Activated CD4-positive, alpha-beta T cell treated with anti-CD3 and anti-CD28 coated beads, Interleukin-2, amount 10 ng/mL, durations not matched to agents 7 days and 5 days (primary cell): Measurements from ENCODE around the gene MPRIP. TPM values are rescaled to one million over a fixed set of nuclear protein-coding genes. Genes with fewer than 3 reads are reported as not detected.

ENCODE experiments used
- CTCF ChIA-PET: fragments of 350-600 bp; sonication (Branson Sonifier 250); formaldehyde crosslinking; loops from one replicate; lab custom pipeline; 2021; ENCODE audit warnings: antibody characterized with exemption; lab: Charles Lee
- POLR2A ChIA-PET: fragments of 350-600 bp; sonication (Branson Sonifier 250); formaldehyde crosslinking; loops from one replicate; lab custom pipeline; 2021; ENCODE audit warnings: antibody characterized with exemption; lab: Charles Lee
- DNase-seq: peaks from one replicate; pipeline ENCODE4 v3.0.0-alpha.2; 2020
- H3K27ac Mint-ChIP-seq: one replicate; pipeline ENCODE4 v1.8.0; 2021; ENCODE audit warnings: mild to moderate bottlenecking, moderate library complexity, mixed read lengths
- H3K27me3 Mint-ChIP-seq: one replicate; pipeline ENCODE4 v1.8.0; 2021; ENCODE audit warnings: mixed read lengths
- H3K36me3 Mint-ChIP-seq: one replicate; pipeline ENCODE4 v1.8.0; 2021; ENCODE audit warnings: low read depth, mixed read lengths
- H3K4me1 Mint-ChIP-seq: one replicate; pipeline ENCODE4 v1.8.0; 2021; ENCODE audit warnings: mixed read lengths
- H3K4me3 Mint-ChIP-seq: one replicate; pipeline ENCODE4 v1.8.0; 2021; ENCODE audit warnings: mild to moderate bottlenecking, moderate library complexity, mixed read lengths
- H3K9me3 Mint-ChIP-seq: one replicate; pipeline ENCODE4 v1.8.0; 2021; ENCODE audit warnings: mixed read lengths
- total RNA-seq, 2 experiments: library from RNA; stranded (reverse); gene quantifications; one replicate each; pipeline ENCODE4 v1.2.3, GENCODE V29; 2021

The MPRIP gene
- total RNA-seq, 2 experiments from 2014 or later: 234 to 261 TPM

- ChIA-PET CTCF (interaction anchor here (1.2 to 1.7 kb wide), 2 partner anchors 15 to 26 kb away, joined by 4 read pairs; no protein-coding TSS in a partner anchor), POLR2A (no interaction called here)
- Mint-ChIP-seq H3K4me3 (no peak overlapping the region), H3K27ac (peak overlapping the region; percentile 50), H3K4me1 (peaks cover 25% of the 10 kb centered on the region), H3K9me3 (no peaks in the 10 kb centered on the region), H3K27me3 (no peaks in the 10 kb centered on the region), H3K36me3 (no peaks in the 10 kb centered on the region)
- no peak for DNase-seq
Observed at GRCh38 chr17:17017343-17018014, 24.8 kb upstream of the MPRIP start.

GRCh38 chr17:17018021-17018441 is 24.2 kb upstream of the MPRIP start:
- Mint-ChIP-seq H3K27ac (no peak overlapping the region), H3K9me3 (no peaks in the 10 kb centered on the region)
- POLR2A ChIA-PET: no interaction called here

GRCh38 chr17:17018612-17019429 is 23.4 kb upstream of the MPRIP start:
- ChIA-PET CTCF (interaction anchor here (0.8 to 1.0 kb wide), 2 partner anchors 14 to 15 kb away, joined by 3 to 4 read pairs; no protein-coding TSS in a partner anchor), POLR2A (no interaction called here)
- Mint-ChIP-seq H3K9me3 (no peaks in the 10 kb centered on the region), H3K4me3 (no peak overlapping the region), H3K36me3 (no peaks in the 10 kb centered on the region), H3K27me3 (no peaks in the 10 kb centered on the region), H3K4me1 (peaks cover 25% of the 10 kb centered on the region), H3K27ac (no peak overlapping the region)
- no peak for DNase-seq

More at GRCh38 chr17:17018021-17018441, 24.2 kb upstream of the MPRIP start:
- CTCF ChIA-PET: interaction anchor here (1.7 kb wide), 1 partner anchor 15 kb away, joined by 4 read pairs; no protein-coding TSS in a partner anchor
- Mint-ChIP-seq H3K4me3 (no peak overlapping the region), H3K36me3 (no peaks in the 10 kb centered on the region), H3K4me1 (peaks cover 25% of the 10 kb centered on the region), H3K27me3 (no peaks in the 10 kb centered on the region)
- DNase-seq: no peak

- H3K4me1 Mint-ChIP-seq: peaks cover 25% of the 10 kb centered on the region
- no peak for DNase-seq
- H3K27me3 Mint-ChIP-seq: no peaks in the 10 kb centered on the region
- POLR2A ChIA-PET: no interaction called here
- CTCF ChIA-PET: interaction anchor here (1.0 kb wide), 1 partner anchor 14 kb away, joined by 3 read pairs; no protein-coding TSS in a partner anchor
- H3K36me3 Mint-ChIP-seq: no peaks in the 10 kb centered on the region
- H3K4me3 Mint-ChIP-seq: no peak overlapping the region
- no peaks in the 10 kb centered on the region for H3K9me3 Mint-ChIP-seq
- no peak overlapping the region for H3K27ac Mint-ChIP-seq
Observed at GRCh38 chr17:17019430-17019762, 22.9 kb upstream of the MPRIP start.

GRCh38 chr17:17019891-17020456 is 22.3 kb upstream of the MPRIP start:
- DNase-seq: no peak
- POLR2A ChIA-PET: no interaction called here
- Mint-ChIP-seq H3K4me1 (peaks cover 25% of the 10 kb centered on the region), H3K36me3 (no peaks in the 10 kb centered on the region), H3K4me3 (no peak overlapping the region), H3K27me3 (no peaks in the 10 kb centered on the region), H3K27ac (no peak overlapping the region), H3K9me3 (no peaks in the 10 kb centered on the region)
- CTCF ChIA-PET: no interaction called here

GRCh38 chr17:17020821-17021193 is 21.4 kb upstream of the MPRIP start:
- Mint-ChIP-seq H3K27ac (no peak overlapping the region), H3K27me3 (no peaks in the 10 kb centered on the region), H3K9me3 (no peaks in the 10 kb centered on the region), H3K36me3 (no peaks in the 10 kb centered on the region), H3K4me1 (peaks cover 23% of the 10 kb centered on the region), H3K4me3 (no peak overlapping the region)
- ChIA-PET CTCF (interaction anchor here (0.6 kb wide), 1 partner anchor 47 kb away, joined by 6 read pairs; no protein-coding TSS in a partner anchor), POLR2A (no interaction called here)
- no peak for DNase-seq

- Mint-ChIP-seq H3K4me1 (peaks cover 18% of the 10 kb centered on the region), H3K36me3 (no peaks in the 10 kb centered on the region), H3K27ac (no peak overlapping the region), H3K27me3 (no peaks in the 10 kb centered on the region), H3K9me3 (no peaks in the 10 kb centered on the region), H3K4me3 (no peak overlapping the region)
- POLR2A ChIA-PET: no interaction called here
- CTCF ChIA-PET: interaction anchor here (0.6 to 1.6 kb wide), 2 partner anchors 15 to 47 kb away, joined by 3 to 6 read pairs; no protein-coding TSS in a partner anchor
- no peak for DNase-seq
Observed at GRCh38 chr17:17021194-17021863, 20.9 kb upstream of the MPRIP start.

GRCh38 chr17:17022011-17022410 is 20.2 kb upstream of the MPRIP start:
- H3K27me3 Mint-ChIP-seq: no peaks in the 10 kb centered on the region
- no peak overlapping the region for H3K27ac Mint-ChIP-seq
- no peaks in the 10 kb centered on the region for H3K9me3 Mint-ChIP-seq
- ChIA-PET POLR2A (no interaction called here), CTCF (interaction anchor here (1.6 kb wide), 1 partner anchor 15 kb away, joined by 3 read pairs; no protein-coding TSS in a partner anchor)
- no peak for DNase-seq
- no peaks in the 10 kb centered on the region for H3K36me3 Mint-ChIP-seq
- H3K4me1 Mint-ChIP-seq: peaks cover 12% of the 10 kb centered on the region
- H3K4me3 Mint-ChIP-seq: no peak overlapping the region

- Mint-ChIP-seq H3K36me3 (no peaks in the 10 kb centered on the region), H3K27ac (no peak overlapping the region), H3K4me3 (no peak overlapping the region), H3K4me1 (peaks cover 7% of the 10 kb centered on the region), H3K27me3 (no peaks in the 10 kb centered on the region), H3K9me3 (no peaks in the 10 kb centered on the region)
- no peak for DNase-seq
- ChIA-PET CTCF (interaction anchor here (1.6 kb wide), 1 partner anchor 14 kb away, joined by 3 read pairs; no protein-coding TSS in a partner anchor), POLR2A (no interaction called here)
Observed at GRCh38 chr17:17022456-17022855, 19.8 kb upstream of the MPRIP start.

GRCh38 chr17:17024778-17025300 is 17.4 kb upstream of the MPRIP start:
- H3K27ac Mint-ChIP-seq: no peak overlapping the region
- no peak for DNase-seq
- H3K36me3 Mint-ChIP-seq: no peaks in the 10 kb centered on the region
- no peak overlapping the region for H3K4me3 Mint-ChIP-seq
- ChIA-PET POLR2A (no interaction called here), CTCF (interaction anchor here (1.2 kb wide), 1 partner anchor 12 kb away, joined by 3 read pairs; no protein-coding TSS in a partner anchor)
- H3K9me3 Mint-ChIP-seq: no peaks in the 10 kb centered on the region
- H3K4me1 Mint-ChIP-seq: no peaks in the 10 kb centered on the region
- H3K27me3 Mint-ChIP-seq: no peaks in the 10 kb centered on the region

GRCh38 chr17:17025621-17026020 is 16.6 kb upstream of the MPRIP start:
- Mint-ChIP-seq H3K27me3 (no peaks in the 10 kb centered on the region), H3K36me3 (no peaks in the 10 kb centered on the region), H3K27ac (no peak overlapping the region), H3K9me3 (no peaks in the 10 kb centered on the region), H3K4me3 (no peak overlapping the region), H3K4me1 (no peaks in the 10 kb centered on the region)
- no peak for DNase-seq
- CTCF ChIA-PET: interaction anchor here (1.2 kb wide), 1 partner anchor 11 kb away, joined by 3 read pairs; no protein-coding TSS in a partner anchor
- POLR2A ChIA-PET: no interaction called here

GRCh38 chr17:17026163-17026562 is 16.1 kb upstream of the MPRIP start:
- Mint-ChIP-seq H3K36me3 (no peaks in the 10 kb centered on the region), H3K9me3 (no peaks in the 10 kb centered on the region), H3K27ac (no peak overlapping the region), H3K4me3 (no peak overlapping the region), H3K4me1 (no peaks in the 10 kb centered on the region), H3K27me3 (no peaks in the 10 kb centered on the region)
- ChIA-PET CTCF (interaction anchor here (1.2 to 1.3 kb wide), 2 partner anchors 10 to 129 kb away, joined by 3 read pairs; no protein-coding TSS in a partner anchor), POLR2A (no interaction called here)
- DNase-seq: no peak
